GM18507 (cell line): ENCODE results near the gene GPR4.

Source experiments
- DNase-seq: peaks from one replicate; pipeline ENCODE4 v3.0.0; 2011; ENCODE audit warnings: low read depth; ENCODE audit not compliant: insufficient read length; ENCODE audit errors: extremely low spot score
- FAIRE-seq: peaks from 2 replicates; lab custom pipeline; 2011; peaks lifted over from hg19 to GRCh38; lab: Jason Lieb, UNC

Gene GPR4

DNA sequence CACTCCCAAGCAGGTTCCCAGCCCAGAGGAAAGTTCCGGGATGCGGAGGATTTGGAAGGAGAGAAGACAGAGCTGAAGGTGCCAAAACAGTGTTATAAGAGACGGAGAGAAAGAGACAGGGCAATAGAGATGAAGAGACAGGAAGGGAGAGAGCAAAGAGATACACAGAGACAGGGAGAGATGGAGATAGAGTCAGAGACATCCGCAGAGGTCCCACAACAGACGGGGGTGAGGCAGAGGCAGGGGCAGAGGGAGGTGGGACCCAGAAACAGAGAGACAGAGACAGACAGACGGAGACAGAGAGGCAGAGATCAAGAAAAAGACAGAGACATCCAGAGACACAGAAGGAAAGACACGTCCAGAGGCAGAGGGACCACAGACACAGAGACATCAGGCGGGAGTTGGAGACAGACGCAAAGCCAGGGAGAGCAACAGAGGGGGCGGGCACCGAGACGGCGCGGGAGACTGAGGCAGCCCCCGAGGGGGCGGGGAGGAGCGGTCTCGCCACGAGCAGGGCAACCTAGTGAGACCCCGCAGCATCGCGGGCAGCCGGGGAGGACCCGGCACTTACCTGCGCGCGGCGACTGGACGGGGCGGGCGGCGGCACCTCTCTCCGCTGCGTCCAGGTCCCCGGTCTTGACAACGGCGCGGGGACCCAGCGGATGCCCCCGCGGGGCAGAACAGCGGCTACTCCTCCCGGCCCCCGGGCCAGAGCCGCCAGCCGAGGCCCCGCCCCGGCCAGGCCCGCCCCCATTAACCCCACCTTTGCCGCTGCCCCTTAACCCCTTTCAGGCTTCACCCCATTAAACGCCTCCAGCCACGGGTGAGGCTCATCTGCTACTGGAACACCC, at the start of gene GPR4:
GPR4 (minus strand) TSS at position 689 of the 851 bp plus-strand sequence. CDS start 10,346 bp downstream, outside the sequence.
- FAIRE-seq: no peak
- no peak for DNase-seq

DNA sequence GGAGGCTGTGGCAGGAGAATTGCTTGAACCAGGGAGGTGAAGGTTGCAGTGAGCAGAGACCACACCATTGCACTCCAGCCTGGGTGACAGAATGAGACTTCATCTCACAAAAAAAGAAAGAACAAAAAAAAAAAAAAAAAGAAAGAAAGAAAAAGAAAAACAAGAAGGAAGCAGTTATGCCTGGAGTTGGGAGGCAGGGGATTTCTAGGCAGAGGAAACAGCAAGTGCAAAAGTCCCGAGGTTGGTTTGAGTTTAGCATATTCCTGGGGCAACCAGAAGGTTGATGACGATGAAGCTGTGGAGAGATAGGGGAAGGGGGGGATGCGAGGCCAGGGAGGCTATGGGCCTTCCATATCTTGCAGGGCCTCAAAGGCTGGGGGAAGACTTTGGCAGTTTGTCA, 48.7 kb upstream of the GPR4 start:
- FAIRE-seq: no peak
- no peak for DNase-seq

DNA sequence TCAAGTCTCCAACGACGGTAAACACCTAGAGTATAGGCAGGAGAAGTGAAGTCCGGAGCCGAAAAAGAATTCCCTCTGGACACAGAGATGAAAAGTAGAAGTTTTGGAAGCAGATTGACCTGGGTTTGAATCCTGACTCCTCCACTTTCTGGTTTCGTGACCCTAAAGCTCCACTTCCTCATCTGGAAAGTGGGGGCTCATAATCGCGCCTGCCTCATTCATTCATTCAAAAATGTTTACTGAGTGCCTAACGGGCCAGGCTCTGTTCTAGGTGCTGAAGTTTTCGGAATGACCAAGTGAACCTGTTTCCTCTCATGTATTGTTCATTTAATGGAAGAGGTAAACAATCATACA, 44.3 kb upstream of the GPR4 start:
- no peak for FAIRE-seq
- no peak for DNase-seq

DNA sequence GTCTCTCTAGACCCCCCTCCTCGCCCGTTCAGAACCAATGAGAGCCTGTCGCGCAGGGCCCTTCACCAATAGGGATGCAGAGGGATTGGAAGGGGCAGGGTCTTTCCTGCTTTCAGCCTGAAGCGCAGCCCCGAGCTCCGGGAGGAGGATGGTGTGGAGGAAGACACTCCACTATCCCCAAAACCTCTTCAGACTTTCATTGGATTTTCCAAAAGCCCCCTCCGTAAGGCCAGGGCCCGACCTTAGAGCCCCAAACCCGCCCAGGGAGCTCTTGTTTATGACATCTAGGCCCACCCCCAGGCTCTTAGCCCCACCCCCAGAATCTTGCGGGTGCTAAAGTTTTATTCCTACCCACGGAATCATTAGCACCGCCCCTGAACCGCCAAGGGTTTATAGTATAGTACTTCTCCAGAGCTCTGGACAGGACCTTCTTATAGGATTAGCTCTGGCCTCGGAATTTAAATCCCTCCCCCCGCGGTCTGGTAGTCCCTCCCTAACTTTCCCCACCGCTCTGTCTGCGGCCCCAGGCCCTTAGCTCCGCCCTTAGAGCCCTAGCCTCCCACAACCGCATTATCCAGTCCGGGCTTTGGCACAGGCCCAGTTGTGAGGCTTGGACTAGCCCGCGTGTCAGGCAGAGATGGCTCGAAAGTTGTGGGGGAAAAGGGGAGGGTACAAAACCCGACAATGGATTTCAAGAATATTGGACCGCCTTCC, 43.8 kb upstream of the GPR4 start:
- no peak for DNase-seq
- FAIRE-seq: peak; percentile 79

DNA sequence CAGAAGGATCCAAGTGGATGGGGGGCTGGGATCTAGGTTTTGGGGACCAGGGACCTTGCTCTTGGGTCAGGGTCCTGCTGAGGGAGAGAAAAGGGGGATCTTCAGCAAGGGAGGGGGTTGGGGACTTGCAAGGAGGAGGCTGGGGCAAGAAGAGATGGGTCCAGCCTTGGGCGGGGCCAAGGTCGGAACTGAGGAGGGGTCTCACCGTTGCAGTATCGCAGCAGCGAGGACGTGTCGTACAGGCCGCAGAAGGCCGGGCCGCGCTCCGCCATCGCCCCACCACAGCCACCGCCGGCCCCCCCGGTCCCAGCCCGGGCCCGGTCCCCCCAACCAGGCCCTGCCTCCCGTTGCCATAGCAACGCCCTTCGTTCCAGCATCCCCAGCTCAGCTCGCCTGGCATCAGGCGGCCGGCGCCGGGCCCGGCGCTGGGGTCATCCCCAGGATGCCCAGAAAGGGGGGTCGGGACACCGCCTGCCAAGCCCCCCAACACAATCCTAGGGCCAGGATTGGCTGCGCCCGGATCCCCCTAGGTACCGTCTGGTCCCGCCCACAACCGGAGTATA, 43.1 kb upstream of the GPR4 start:
- DNase-seq: no peak
- FAIRE-seq: no peak

DNA sequence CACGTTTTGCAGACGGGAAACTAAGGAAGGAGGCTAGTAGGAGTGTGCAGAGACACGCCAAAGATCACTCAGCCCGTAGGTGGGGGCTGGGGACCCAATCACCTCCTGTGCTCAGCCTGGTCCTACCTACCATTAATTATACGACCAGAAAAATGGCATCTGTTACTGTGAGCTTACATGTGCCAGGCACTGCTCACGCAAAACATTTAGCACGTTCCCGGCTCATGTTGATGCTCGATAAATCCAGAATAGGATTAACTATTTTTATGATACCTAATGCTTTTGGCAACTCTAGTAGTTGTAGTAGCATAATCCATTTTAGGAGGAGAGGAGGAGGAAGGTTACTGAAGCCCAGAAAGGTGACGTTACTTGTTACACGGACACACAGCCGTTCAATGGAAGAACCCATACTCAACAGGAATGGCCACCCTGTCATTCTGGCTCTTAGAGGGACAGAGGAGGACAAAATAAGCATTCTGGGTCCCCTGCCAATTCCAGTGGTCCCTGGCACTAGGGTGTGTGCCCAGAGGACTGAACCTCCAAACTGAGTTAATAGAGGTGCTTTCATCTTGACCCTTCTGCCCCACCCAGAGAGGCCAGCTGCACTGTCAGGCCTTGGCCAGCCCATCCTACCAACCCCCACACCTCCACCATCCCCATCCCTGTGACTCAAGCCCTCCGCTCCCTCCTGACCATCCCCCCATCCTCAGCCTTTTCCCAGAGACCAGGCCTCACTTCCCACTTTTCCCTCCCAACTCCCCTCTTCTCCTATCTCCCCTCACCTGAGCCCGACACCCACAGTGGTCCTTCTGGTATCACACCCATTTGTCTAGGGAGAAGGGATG, 42.1 kb upstream of the GPR4 start:
- FAIRE-seq: no peak
- no peak for DNase-seq

DNA sequence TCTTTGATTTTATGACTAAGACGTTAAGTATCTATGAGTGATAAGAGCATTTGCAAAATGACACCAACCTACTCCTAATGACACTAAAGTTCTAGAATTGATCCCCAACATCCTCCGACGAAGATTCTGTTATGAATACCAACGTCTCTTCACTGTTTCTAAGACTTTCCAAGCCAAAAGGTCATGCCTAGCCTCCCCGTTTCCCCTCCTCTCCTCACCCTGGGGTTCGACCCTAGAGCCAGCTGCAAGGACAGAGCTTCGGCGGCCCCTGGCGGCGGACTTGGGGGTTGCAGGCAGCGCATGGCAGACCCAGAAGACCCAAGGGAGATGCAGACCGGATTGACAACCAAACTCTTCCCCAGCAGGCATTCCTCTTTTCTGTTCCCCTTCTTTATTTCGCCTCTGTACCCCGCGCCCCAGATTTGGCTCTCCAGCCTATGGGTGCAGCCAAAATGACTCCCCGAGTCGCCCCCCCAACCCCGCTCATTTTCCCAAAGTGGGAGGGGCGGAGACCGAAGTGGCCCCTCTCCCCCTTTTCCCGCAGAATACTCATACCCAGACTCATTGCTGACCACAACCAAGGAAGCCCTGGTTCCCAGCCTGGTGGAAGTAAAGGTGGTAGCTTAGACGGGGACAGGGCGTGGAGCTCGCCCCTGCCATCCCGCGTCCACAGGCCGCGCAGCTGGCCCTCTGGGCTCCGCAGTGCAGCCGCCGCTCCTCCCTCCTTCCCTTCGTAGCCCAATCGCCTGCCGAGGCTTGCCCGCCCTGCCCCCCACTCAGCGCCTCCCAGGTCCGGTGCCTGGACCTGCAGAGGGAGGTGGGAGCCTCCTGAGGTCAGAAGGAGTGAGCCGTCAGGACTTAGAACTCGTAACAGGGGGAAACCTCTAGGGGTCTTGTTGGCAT, 41.3 kb upstream of the GPR4 start:
- DNase-seq: no peak
- FAIRE-seq: peak; percentile 91

DNA sequence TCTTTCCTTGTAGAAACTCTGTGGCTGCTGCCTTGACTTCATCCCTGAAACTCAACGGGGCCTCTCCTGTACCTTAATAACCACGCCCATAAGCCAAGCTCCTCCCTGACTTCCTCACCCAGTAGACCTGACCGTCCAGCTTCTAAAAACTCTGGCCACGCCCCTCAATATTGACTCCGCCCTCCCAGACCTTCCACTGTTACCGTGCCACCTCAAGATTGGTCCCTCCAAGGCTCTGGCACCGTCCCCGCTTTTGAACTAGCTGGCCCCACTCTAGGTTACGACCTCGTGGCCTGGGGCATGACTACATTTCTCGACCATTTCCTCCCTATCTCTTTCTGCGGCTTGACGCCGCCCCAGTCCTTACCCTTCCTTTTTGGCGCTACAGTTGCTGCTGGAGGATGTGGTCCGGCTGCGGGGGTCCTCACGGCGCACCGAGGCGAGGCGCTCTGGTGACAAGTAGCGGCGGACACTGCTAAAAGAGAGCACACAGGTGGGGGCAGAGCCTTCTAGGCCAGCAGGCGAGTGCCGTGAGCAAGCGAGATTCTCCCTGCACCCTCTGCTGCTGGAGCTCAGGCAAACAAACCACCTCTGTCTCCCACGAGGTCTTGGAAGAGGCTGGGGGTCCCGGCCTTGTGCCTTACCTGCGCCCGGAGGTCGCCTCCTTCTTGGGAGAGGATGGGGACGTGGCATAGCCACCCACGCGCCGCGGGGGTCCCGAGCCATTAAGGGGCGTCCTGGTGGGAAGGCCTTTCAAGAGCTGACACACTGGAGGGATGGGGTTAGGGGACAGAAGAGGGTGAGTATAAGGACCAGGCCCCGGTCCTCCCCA, 39.5 kb upstream of the GPR4 start:
- DNase-seq (peak; percentile 76), FAIRE-seq (peak; percentile 94)

DNA sequence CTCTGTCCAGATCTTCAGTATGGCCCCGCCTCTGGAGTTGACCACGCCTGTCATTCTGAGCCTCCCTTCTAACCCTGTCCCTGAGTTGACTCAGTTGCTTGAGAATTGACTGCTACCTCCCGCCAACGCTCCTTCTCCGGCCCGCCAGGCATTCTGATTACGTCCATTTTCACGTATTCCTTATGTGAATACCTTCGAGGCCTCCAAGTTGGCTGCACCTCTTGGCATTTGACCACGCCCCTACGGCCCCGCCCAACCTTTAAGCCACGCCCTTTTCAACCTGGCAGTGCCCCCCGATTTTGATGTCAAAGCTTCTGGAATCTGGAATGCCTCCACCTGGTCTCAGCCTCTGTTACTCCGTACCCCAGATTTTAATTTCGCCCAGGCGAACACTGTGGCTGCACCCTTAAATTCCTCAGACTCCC, 38.8 kb upstream of the GPR4 start:
- no peak for FAIRE-seq

DNA sequence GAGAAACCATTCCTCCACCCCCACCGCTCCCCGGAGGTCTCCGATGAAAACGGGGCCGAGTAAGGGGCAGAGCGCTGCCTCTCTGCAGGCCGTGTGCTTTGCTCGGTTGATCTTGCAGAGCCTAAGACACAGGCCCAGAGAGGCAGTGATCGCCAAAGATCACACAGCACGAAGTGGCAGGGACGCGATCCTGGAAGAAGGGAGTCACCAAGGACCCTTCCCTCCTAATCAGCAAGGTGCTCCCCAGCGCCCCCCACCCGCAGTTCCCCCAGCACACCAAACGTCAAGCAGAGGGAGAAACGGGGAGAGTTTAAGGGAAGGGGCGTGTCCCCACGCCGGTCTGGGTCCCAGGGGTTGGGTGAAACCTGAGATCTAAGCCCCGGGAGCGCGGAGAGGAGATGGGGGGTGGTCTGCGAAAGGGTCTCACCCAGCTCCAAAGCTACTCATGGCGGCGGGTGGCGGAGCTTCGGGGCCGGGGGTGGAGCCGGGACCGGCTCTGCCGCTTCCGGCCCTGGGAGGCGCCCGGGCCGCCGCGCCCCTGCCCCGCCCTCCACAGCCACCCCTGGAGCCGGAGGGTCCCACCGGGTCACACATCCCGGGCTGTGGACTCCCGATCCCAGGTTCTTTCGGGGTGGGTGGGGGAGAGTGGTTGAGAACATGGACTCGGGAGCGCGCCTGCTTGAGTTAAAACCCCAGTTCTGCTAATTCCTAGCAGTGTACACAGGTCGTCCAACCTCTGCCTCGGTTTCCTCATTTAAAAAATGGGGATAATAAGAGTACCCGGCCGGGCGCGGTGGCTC, 37.1 kb upstream of the GPR4 start, which contains the start of gene EML2:
EML2 (minus strand) TSS at position 468 of the 800 bp plus-strand sequence; CDS start at position 447, 21 bp downstream.
- no peak for FAIRE-seq
- no peak for DNase-seq

More for the DNA sequence above, 38.8 kb upstream of the GPR4 start:
- DNase-seq: no peak

DNA sequence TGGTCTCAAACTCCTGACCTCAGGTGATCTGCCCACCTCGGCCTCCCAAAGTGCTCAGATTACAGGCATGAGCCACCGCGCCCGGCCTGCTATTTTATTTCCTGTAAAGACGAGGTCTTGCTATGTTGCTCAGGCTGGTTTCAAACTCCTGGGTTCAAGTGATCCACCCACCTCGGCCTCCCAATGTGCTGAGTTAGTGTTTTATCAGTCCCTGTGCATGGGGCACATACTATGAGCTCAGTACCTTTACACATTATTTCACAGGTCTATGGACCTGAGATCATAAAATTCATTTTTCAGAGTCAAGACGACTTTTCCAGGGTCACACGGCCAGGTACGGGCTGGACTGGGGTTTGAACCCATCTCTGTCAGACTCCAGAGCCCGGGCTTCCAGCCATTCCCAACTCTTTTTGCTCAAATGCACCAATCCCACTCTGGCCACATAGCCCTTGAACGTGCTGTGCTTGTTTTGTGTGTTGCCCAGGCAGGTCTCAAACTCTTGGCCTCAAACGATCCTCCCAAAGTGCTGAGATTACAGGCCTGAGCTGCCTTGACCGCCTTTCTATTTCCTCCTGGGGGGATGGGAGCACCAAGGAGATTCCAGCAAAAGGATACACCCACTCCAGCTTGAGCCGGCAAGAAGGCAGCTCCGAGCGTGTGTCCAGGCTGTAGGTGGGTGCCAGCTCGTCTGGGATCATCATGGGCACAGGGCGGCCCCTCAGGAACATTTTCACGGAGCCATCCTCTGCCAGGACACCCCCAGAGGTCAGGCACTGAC, 36.1 kb upstream of the GPR4 start:
- FAIRE-seq (no peak), DNase-seq (no peak)

DNA sequence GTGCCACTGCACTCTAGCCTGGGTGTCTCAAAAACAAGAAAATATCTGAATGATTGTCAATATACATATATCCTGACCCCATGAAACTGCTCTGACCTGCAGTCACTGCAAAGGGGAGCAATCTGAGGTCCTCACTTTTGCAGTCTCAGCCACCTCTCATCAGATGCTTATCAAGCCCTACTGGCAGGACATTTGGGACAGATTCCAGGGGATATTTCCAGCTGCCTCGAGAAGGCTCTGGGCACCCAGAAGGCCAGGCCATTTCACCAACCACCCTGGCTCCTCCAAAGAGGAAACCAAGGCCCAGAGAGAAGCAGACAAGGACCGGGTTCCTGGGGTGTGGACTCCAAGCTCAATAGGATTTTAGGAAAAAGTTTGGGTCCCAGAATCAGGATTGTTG, 34.9 kb upstream of the GPR4 start:
- DNase-seq: no peak
- no peak for FAIRE-seq

DNA sequence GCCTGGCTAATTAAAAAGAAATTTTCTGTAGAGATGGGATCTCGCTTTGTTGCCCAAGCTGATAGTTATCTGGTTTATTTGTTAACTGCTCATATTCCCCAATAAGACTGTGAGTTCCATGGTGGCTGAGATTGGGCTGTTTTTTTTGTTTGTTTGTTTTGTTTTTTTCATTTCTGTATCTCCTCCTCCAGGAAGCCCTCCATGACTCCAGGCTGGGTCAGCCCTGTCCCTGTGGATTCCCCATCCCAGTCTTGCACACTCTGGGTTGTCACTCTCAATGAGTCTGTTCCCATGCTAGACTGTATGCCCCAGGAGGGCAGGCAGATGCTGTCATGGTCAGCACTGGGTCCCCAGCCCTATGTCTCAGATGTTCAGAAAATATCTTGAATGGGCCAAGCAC, 34.3 kb upstream of the GPR4 start:
- DNase-seq: no peak
- no peak for FAIRE-seq

DNA sequence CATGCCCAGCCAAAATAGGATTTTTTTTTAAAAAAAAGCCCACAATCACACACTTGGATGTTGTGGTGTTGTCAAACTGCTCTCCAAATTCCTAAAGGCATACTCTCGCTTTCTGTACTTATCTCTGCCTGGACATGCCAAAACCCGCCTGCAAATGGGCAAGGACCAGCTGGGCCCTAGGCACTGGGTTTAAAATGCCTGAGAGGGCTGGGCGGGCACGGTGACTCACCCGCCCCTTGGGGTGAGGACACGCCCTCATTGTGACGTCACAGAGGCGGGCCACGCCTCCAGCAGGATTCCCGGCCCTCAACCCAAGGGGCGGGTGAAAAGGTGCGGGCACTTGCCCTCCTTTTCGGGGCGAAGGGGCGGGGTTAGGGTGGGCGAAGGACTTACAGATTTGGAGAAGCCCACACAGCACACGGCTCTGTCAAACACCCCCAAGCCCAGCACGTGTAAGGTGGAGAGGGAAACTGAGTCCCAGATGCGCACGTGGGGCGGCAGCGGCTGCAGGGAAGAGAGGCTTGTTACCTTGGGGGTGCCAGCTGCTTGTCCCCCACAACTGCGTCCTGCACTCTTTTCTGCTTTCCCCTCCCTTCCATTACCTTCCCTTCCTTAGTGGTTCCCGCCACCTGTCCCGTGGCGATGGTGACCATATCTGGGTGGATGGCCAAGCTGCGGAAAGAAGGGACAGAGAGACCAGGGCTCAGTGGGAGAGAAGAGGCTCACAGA, 30.6 kb upstream of the GPR4 start:
- DNase-seq (no peak), FAIRE-seq (no peak)

DNA sequence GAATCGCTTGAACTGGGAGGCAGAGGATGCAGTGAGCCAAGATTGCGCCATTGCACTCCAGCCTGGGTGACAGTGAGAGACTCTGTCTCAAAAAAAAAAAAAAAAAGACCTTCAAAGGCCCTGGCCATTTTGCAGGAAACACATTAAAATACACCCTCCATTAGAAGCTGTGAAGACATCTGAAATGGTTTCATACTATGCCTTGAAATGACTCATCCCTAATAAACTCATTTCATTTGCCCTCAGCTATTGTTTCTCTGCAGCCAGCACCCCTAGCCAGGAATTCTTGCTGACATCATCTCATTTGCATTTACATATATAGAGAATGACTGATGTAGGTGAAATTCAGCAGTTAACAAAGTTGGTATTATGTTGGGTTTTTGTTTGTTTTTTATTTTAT, 28.5 kb upstream of the GPR4 start:
- peak; percentile 15 for FAIRE-seq
- DNase-seq: no peak

DNA sequence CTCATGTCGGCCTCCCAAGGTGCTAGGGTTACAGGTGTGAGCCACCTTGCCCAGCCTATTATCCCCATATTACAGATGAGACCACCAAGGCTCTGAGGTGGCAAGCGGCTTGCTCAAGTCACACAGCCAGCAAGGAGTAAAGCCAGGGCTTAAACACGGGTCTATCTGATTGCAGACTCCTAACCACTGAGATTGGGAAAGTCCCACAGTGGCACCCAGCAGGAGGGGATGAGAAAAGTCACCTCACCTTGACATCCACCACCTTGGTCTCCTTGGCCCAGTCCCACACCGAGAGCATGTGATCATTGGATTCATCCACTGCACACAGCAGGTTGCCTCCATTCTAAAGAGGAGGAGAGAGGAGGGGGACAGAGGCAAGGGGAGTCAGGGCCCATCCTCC, 27.7 kb upstream of the GPR4 start:
- no peak for FAIRE-seq
- DNase-seq: no peak
